GM12878 (cell line): ENCODE measurements around the gene CYB5RL.
"Not testable (repeated sequence)": the region's sequence is repeated elsewhere in the genome, so short reads cannot be mapped to it uniquely, and the experiment has no call there.

Experiments used
- CHD1 ChIP-seq: IDR thresholded peaks from 2 replicates; pipeline ENCODE4 v1.6.1; 2012; ENCODE audit warnings: low read depth, low read length, improper control_type of control experiment
- EZH2 ChIP-seq: IDR thresholded peaks from 2 replicates; pipeline ENCODE4 v1.6.1; 2012; ENCODE audit warnings: low read depth, mild to moderate bottlenecking, control low read depth, inconsistent platforms, low read length, borderline replicate concordance; ENCODE audit not compliant: control insufficient read depth
- MEF2A ChIP-seq: IDR thresholded peaks from 2 replicates; pipeline ENCODE4 v1.6.1; 2011; ENCODE audit warnings: low read depth, mild to moderate bottlenecking, low read length, moderate library complexity; ENCODE audit not compliant: insufficient read depth
- RAD51 ChIP-seq: fragments of 450-650 bp; IDR thresholded peaks from 2 replicates; pipeline ENCODE4 v1.6.1; 2016; ENCODE audit warnings: moderate library complexity, mild to moderate bottlenecking, inconsistent platforms
- SIX5 ChIP-seq: IDR thresholded peaks from 2 replicates; pipeline ENCODE4 v1.6.1; 2011; ENCODE audit warnings: mild to moderate bottlenecking, low read depth, low read length, moderate library complexity; ENCODE audit not compliant: severe bottlenecking
- TBL1XR1 ChIP-seq: IDR thresholded peaks from 2 replicates; pipeline ENCODE4 v1.6.1; 2012; ENCODE audit warnings: low read depth, low read length, improper control_type of control experiment
- ZZZ3 ChIP-seq: IDR thresholded peaks from 2 replicates; pipeline ENCODE4 v1.6.1; 2011; ENCODE audit warnings: low read depth; ENCODE audit not compliant: control insufficient read depth, insufficient read length
- TF ChIP-seq, protein P1 (sequence below): fragments of 450-650 bp; IDR thresholded peaks from 2 replicates; pipeline ENCODE4 v1.6.1; 2016; ENCODE audit warnings: mild to moderate bottlenecking
- TF ChIP-seq, protein P2 (sequence below): IDR thresholded peaks from 2 replicates; pipeline ENCODE4 v1.6.1; 2012; ENCODE audit warnings: low read depth, low read length, improper control_type of control experiment
- TF ChIP-seq, protein P3 (sequence below), 3 experiments: IDR thresholded peaks in 2 of 3; conservative IDR thresholded peaks in 1 of 3; 2 replicates each; pipeline ENCODE4 v1.5.1; 2011; ENCODE audit warnings: low read depth in 3 of 3, low read length in 3 of 3, mild to moderate bottlenecking in 3 of 3, control low read depth in 2 of 3, moderate library complexity in 2 of 3, inconsistent platforms in 1 of 3, mixed read lengths in 1 of 3; ENCODE audit not compliant: control insufficient read depth in 2 of 3, insufficient read depth in 1 of 3; ENCODE audit errors: extremely low read depth in 1 of 3
- TF ChIP-seq, protein P4 (sequence below): IDR thresholded peaks from 2 replicates; pipeline ENCODE4 v1.6.1; 2012; ENCODE audit warnings: low read depth, low read length, improper control_type of control experiment
- TF ChIP-seq, protein P5 (sequence below): fragments of 450-650 bp; IDR thresholded peaks from 2 replicates; pipeline ENCODE4 v1.6.1; 2017; ENCODE audit warnings: mild to moderate bottlenecking, moderate library complexity

DNA sequence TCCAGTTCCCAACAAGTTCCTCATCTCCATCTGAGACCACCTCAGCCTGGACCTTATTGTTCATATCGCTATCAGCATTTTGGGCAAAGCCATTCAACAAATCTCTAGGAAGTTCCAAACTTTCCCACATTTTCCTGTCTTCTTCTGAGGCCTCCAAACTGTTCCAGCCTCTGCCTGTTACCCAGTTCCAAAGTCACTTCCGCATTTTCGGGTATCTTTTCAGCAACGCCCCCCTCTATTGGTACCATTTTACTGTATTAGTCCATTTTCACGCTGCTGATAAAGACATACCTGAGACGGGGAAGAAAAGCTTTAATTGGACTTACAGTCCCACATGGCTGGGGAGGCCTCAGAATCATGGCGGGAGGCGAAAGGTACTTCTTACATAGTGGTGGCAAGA is 33.5 kb downstream of the CYB5RL start:
- TF ChIP-seq, protein P1, sequence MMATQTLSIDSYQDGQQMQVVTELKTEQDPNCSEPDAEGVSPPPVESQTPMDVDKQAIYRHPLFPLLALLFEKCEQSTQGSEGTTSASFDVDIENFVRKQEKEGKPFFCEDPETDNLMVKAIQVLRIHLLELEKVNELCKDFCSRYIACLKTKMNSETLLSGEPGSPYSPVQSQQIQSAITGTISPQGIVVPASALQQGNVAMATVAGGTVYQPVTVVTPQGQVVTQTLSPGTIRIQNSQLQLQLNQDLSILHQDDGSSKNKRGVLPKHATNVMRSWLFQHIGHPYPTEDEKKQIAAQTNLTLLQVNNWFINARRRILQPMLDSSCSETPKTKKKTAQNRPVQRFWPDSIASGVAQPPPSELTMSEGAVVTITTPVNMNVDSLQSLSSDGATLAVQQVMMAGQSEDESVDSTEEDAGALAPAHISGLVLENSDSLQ, result not testable (repeated sequence)
- TF ChIP-seq, protein P2, sequence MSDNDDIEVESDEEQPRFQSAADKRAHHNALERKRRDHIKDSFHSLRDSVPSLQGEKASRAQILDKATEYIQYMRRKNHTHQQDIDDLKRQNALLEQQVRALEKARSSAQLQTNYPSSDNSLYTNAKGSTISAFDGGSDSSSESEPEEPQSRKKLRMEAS, result not testable (repeated sequence)
- TF ChIP-seq, protein P3, sequence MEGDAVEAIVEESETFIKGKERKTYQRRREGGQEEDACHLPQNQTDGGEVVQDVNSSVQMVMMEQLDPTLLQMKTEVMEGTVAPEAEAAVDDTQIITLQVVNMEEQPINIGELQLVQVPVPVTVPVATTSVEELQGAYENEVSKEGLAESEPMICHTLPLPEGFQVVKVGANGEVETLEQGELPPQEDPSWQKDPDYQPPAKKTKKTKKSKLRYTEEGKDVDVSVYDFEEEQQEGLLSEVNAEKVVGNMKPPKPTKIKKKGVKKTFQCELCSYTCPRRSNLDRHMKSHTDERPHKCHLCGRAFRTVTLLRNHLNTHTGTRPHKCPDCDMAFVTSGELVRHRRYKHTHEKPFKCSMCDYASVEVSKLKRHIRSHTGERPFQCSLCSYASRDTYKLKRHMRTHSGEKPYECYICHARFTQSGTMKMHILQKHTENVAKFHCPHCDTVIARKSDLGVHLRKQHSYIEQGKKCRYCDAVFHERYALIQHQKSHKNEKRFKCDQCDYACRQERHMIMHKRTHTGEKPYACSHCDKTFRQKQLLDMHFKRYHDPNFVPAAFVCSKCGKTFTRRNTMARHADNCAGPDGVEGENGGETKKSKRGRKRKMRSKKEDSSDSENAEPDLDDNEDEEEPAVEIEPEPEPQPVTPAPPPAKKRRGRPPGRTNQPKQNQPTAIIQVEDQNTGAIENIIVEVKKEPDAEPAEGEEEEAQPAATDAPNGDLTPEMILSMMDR (IDR thresholded peaks at IDR 0.05 in 2 of 3, conservative IDR thresholded peaks at IDR 0.05 in 1 of 3; ENCODE audit: control insufficient read depth in 2 of 3, extremely low read depth in 1 of 3, insufficient read depth in 1 of 3, low read depth in 3 of 3, low read length in 3 of 3), result not testable (repeated sequence)
- TF ChIP-seq RAD51, CHD1, EZH2, ZZZ3, SIX5, MEF2A, TBL1XR1: not testable (repeated sequence)
- TF ChIP-seq, protein P4, sequence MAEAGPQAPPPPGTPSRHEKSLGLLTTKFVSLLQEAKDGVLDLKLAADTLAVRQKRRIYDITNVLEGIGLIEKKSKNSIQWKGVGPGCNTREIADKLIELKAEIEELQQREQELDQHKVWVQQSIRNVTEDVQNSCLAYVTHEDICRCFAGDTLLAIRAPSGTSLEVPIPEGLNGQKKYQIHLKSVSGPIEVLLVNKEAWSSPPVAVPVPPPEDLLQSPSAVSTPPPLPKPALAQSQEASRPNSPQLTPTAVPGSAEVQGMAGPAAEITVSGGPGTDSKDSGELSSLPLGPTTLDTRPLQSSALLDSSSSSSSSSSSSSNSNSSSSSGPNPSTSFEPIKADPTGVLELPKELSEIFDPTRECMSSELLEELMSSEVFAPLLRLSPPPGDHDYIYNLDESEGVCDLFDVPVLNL, result not testable (repeated sequence)
- TF ChIP-seq, protein P5, sequence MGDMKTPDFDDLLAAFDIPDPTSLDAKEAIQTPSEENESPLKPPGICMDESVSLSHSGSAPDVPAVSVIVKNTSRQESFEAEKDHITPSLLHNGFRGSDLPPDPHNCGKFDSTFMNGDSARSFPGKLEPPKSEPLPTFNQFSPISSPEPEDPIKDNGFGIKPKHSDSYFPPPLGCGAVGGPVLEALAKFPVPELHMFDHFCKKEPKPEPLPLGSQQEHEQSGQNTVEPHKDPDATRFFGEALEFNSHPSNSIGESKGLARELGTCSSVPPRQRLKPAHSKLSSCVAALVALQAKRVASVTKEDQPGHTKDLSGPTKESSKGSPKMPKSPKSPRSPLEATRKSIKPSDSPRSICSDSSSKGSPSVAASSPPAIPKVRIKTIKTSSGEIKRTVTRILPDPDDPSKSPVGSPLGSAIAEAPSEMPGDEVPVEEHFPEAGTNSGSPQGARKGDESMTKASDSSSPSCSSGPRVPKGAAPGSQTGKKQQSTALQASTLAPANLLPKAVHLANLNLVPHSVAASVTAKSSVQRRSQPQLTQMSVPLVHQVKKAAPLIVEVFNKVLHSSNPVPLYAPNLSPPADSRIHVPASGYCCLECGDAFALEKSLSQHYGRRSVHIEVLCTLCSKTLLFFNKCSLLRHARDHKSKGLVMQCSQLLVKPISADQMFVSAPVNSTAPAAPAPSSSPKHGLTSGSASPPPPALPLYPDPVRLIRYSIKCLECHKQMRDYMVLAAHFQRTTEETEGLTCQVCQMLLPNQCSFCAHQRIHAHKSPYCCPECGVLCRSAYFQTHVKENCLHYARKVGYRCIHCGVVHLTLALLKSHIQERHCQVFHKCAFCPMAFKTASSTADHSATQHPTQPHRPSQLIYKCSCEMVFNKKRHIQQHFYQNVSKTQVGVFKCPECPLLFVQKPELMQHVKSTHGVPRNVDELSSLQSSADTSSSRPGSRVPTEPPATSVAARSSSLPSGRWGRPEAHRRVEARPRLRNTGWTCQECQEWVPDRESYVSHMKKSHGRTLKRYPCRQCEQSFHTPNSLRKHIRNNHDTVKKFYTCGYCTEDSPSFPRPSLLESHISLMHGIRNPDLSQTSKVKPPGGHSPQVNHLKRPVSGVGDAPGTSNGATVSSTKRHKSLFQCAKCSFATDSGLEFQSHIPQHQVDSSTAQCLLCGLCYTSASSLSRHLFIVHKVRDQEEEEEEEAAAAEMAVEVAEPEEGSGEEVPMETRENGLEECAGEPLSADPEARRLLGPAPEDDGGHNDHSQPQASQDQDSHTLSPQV, result not testable (repeated sequence)
